GM10847 (cell line): ENCODE measurements around the gene SLC2A9.

Experiments
- POLR2A ChIP-seq: IDR thresholded peaks from 2 replicates; pipeline ENCODE4 v1.6.1; 2011; ENCODE audit not compliant: insufficient read length; ENCODE audit errors: extremely low read depth

The SLC2A9 gene

GRCh38 chr4:10016169-10016568 is 5.1 kb downstream of the SLC2A9 start:
- no peak for TF ChIP-seq POLR2A

- no peak for TF ChIP-seq POLR2A
Measured at GRCh38 chr4:10015140-10015753, 6.0 kb downstream of the SLC2A9 start.

GRCh38 chr4:10013722-10014121 is 7.6 kb downstream of the SLC2A9 start:
- TF ChIP-seq POLR2A: no peak

GRCh38 chr4:10011885-10012284 is 9.4 kb downstream of the SLC2A9 start:
- TF ChIP-seq POLR2A: no peak

GRCh38 chr4:10011277-10011676 is 10.0 kb downstream of the SLC2A9 start:
- no peak for TF ChIP-seq POLR2A

GRCh38 chr4:10009861-10010500 is 11.3 kb downstream of the SLC2A9 start:
- no peak for TF ChIP-seq POLR2A

- TF ChIP-seq POLR2A: no peak
Measured at GRCh38 chr4:10008609-10009005, 12.7 kb downstream of the SLC2A9 start.

- no peak for TF ChIP-seq POLR2A
Measured at GRCh38 chr4:10007793-10008608, 13.3 kb downstream of the SLC2A9 start.

GRCh38 chr4:10007436-10007740 is 13.9 kb downstream of the SLC2A9 start:
- no peak for TF ChIP-seq POLR2A

- no peak for TF ChIP-seq POLR2A
Measured at GRCh38 chr4:10006601-10007435, 14.5 kb downstream of the SLC2A9 start.

- no peak for TF ChIP-seq POLR2A
Measured at GRCh38 chr4:10006231-10006600, 15.1 kb downstream of the SLC2A9 start.

GRCh38 chr4:10005632-10006031 is 15.7 kb downstream of the SLC2A9 start:
- TF ChIP-seq POLR2A: no peak

- no peak for TF ChIP-seq POLR2A
Measured at GRCh38 chr4:10003666-10004065, 17.6 kb downstream of the SLC2A9 start.

GRCh38 chr4:10002278-10002677 is 19.0 kb downstream of the SLC2A9 start:
- TF ChIP-seq POLR2A: no peak

- TF ChIP-seq POLR2A: no peak
Measured at GRCh38 chr4:10001757-10002156, 19.5 kb downstream of the SLC2A9 start.

- no peak for TF ChIP-seq POLR2A
Measured at GRCh38 chr4:9999956-10000561, 21.2 kb downstream of the SLC2A9 start.

GRCh38 chr4:9997886-9998285 is 23.4 kb downstream of the SLC2A9 start:
- no peak for TF ChIP-seq POLR2A
